NOMO-1 treated with dmso at 0.1 percent for 144 hours (cell line): Measurements from ENCODE around the gene PPP1R12B.
"Not testable (repeated sequence)": the region's sequence is repeated elsewhere in the genome, so short reads cannot be mapped to it uniquely, and the experiment has no call there.

Experiments
- DNase-seq: peaks from one replicate; lab custom pipeline; 2025; ENCODE audit not compliant: unreplicated experiment; lab: John Stamatoyannopoulos, UW

PPP1R12B gene

DNA sequence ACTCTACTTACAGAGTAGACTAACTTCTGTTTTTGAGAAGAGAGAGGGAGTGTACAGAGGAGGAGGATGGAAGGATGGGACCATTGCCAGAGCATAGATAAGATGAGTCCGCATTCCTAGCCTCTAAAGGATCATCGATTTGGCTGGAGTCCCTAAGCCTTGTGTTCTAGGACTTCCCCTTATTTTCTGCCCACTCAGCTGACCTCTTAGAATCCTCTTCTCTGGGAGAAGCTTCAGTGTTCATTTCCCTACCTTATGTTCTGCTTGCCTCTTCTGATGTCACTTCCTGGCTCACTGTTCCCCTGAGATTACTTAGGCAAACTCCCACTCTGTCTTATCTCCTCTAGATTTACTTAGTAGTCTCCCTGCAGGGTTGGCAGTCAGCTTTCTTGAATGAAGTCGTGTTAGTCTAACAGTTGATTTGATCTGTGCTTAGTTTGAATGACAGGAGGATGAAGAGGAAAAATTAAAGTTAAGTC is 205.1 kb downstream of the PPP1R12B start:
- no peak for DNase-seq

GRCh38 chr1:202554619-202555018 is 206.1 kb downstream of the PPP1R12B start:
- not testable (repeated sequence) for DNase-seq

- not testable (repeated sequence) for DNase-seq
Measured at GRCh38 chr1:202556037-202556436, 207.5 kb downstream of the PPP1R12B start.

DNA sequence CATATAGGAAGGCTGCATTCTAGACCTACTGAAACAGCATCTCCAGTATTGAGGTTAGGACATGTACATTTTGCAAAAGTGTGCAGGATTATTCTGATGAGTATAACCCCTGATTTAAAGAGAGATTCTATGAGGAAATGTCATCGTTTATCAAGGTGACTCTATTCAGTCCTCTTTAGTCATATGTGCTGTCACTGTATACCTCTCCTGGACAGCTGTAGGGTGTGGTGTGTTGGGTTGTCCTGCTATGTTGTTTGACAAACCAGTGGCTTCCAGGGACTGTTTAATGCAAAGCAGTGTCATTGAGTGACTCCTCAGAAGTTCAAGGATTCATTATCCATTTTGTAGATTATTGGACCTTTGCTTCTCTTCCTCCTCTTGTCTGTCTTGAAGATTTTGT is 209.2 kb downstream of the PPP1R12B start:
- not testable (repeated sequence) for DNase-seq

DNA sequence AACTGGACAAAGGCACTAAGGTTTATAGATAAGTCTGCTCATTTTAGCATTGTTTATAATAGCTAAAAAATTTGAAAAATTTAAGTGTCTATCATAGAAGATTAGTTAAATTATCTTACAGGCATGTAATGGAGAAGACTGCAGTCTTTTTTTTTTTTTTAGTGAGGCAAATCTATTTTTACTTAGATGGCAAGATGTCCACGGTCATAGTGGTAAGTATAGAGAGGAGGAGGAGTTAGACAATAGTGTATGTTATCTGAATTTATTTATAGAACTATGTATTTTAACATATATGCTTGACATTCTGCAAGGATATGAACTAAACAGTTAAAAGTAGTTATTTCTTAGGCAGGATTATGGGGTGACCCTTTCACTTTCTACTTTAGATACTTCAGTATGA is 212.7 kb downstream of the PPP1R12B start:
- no peak for DNase-seq

DNA sequence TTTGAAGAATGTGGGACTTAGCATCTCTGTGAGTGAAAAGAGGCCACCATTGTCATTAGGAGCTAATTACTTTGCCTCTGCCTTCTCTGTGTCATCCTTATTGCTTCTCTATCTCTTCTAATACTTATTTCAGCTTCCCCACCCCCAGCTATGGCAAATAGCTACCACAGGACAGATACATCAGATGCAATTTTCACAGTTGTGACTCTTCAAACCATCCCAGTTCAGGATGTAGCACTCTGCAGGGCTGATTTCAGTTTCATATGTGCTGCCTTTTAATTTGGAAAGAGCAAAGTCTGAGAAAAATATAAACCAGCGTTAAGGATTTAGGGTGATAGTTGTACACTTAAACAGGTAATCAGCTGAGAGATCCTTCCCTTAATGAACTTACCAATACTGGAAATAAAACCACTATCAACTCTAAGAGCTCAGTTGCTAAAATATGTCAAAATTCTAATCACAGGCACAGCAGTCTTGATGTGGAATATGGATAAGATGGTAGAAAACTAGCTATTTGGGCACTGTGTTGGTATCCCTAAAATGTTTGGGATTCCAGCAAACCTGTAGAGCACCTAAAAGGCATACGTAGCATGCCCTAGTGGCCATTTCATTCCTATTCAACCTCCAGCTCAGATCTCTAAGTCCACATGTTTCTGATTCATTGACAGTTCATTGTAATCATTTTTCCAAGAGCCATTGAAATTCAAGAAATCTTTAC is 213.4 kb downstream of the PPP1R12B start:
- DNase-seq, result no peak

DNA sequence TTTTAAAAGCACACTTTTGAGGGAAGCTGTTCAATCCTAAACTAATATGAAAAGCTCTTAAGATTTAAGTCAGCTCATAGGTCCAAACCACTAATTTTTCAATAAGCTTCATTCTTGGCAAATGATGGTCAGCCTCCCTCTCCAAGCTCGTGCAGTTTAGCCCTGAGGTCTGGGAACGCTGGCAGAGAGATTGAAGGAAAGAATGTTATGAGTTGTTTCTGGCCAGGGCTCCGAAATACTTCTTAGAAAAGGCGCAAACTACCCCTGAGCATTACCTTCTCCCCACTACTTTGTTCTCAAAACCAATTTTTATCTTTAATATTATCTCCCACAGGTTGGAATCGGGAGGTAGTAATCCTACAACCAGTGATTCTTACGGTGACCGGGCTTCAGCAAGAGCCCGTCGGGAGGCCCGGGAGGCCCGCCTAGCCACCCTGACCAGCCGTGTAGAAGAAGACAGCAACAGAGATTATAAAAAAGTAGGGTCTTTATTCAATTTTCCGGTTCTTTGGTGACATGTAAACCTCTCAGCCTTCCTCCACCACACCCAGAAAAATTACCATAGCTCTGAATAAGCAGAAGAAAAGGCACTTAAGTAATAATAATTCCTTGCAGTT is 214.1 kb downstream of the PPP1R12B start:
- DNase-seq, result no peak

- DNase-seq, result no peak
Measured at GRCh38 chr1:202563818-202564217, 215.3 kb downstream of the PPP1R12B start.

DNA sequence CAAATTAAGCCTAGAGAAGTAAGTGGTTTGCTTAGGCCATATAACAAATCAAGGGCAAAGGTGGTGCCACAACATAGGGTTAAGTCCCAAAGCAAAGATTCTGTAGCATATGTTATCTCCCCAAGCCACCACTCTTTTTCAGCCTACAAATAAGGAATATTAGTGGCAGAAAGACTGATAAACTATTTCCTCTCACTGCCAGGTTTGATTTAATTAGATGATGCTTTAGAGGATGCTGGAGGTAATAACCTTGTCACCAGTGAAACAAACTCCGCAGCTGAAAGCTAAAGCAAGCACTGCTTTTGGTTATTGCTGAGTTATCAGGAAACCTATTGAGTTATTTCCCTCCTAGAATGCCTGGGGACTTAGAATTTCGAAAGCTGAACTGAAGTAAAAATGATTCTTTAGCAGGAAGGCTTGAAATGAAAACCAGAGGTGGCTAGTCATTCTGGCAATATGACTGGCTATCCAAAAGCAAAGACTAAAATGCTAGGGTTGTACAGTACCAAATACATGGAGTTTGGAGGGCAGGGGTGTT is 216.5 kb downstream of the PPP1R12B start:
- no peak for DNase-seq

- no peak for DNase-seq
Measured at GRCh38 chr1:202565890-202566602, 217.5 kb downstream of the PPP1R12B start.

DNA sequence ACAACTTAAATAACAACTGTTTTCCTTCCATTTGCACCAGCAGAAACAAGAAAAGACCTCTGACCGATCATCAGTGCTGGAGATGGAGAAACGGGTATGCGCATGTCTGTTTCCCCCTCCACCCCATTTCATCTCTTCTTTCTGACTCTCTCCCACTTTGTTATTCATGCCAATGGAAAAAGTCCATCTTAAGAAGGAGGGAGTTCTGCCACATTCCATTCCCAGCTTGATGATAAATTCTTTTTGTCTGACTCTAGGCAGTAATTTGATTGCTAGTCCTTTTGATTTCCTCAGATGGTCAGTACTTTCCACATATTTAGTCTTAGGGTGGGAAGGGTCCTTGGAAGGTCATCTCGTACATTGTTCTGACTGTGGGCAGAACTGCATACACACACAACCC is 219.2 kb downstream of the PPP1R12B start:
- no peak for DNase-seq

DNA sequence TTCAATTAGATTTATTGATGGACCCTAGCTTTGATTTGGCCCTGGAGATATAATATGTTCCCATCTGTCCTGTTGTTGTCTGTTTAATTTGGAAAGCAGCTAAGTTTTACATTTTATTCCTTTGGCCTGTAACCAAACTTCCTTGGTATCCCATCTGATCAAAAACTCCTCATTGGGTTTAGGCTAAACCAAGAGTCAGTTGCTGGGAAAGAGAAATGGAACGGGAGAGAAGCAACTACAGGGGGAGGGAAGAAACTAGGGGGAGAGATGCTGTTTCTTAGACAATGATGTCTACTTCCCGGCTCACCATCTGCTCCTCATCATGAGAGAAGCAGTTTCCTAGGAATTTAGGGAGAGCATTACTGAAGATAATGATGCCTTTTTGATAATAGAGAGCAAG is 219.9 kb downstream of the PPP1R12B start:
- DNase-seq, result no peak

- no peak for DNase-seq
Measured at GRCh38 chr1:202568826-202569225, 220.3 kb downstream of the PPP1R12B start.

DNA sequence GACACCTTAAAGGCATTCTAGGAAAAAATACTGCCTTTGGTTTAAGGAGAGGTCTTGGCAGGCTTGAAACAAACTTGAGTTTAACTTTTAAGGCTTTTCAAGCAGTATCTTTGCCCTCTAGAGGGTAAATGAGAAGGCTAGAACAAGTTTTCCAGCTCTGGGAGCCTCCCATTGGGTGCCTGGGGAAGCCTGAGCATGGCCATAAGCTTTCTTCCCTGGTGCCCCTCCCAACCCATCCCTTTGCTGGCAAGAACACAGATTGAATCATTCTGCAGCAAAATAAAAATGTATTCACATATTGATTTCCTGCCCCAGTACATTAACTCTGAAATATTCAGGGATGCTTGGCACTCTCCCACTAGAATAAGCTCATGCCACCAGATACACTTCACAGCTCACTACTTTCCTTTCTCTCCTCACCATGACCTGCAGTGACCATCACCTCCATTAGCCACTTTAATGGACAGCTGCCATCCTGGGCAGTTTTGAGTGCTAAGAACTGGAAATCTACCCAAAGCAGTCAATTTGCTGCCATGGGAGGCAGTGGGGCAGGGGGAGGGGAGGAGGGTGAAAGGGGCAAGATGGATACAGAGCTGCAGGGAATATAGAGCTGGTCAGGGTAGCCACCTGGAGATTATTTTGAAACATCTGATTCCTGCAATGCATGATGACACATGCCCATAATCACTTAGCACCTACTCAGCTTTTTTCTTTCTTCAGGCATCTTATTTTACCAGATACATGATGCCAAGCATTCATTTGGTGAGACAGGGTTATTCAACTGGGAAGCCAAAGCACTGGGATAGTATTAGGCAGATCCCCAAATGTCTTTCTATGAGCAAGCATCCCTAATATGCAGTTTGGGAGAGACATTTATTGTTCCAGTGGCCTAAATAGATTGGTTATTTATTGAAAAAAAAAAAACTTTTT is 221.2 kb downstream of the PPP1R12B start:
- no peak for DNase-seq

DNA sequence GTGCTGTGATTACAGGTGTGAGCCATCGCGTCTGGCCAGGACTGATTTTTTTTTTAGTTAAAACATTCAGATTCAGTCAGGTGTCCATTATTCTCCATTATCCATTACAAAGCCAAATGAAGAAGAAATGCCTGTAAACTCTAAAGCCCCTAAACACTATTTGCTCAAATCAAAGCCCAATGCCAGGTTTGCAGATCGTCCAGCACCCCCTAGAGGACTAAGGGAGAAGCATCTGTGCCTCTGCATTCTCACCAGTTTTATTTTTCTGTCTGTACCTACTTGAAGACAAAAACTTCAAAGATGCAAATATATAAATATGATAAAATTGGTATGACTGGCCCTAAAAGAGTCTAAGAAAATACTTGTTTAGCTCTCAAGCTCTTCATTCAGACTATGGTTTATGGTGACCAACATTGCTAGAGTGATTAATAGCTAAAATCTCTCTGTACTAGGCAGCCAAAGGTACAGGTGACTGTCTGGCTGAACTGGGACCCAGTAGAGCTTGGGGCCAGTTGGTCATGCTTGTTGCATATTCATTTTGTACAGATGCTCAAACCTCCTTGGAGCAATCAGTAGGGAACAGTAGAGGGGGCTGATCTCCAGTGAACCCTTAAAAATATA is 223.3 kb downstream of the PPP1R12B start:
- DNase-seq, result peak; percentile 10

GRCh38 chr1:202572867-202573266 is 224.4 kb downstream of the PPP1R12B start:
- no peak for DNase-seq

GRCh38 chr1:202575918-202576653 is 227.6 kb downstream of the PPP1R12B start:
- no peak for DNase-seq

DNA sequence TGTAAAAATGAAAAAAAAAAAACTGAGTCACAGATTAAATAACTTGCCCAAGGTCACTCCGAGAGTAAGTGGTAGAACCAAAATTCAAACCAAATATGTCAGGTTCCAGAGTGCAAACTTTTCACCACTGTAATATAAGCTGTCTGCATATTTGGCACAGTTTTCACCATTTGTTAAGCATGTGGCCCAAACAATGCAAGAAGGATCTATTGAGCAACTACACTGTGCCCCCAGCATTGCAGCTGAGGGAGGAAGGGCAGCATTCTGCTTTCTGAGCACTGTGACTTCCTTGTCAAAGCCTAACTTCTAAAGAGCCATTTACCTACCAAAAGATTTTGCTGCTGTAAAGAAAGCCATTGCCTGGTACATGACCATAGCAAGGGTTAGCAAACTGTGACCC is 228.3 kb downstream of the PPP1R12B start:
- peak; percentile 43 for DNase-seq

DNA sequence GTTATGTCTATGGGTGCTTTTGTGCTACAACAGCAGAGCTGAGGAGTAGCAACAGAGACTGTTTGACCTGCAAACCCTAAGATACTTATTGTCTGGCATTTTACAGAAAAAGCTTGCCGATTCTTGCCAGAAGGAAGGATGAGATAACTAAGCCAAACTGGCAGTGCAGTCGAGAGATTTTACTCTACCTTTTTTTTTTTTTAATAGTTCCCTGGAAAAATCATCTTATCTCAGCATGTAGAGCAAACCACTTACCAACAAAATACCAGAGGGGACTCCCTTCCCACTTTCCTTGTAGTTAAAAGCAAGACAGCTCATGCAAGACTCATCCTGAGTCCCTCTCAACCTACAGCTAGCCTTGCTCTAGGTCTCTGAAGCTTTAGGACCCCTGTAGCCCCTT is 228.9 kb downstream of the PPP1R12B start:
- DNase-seq, result no peak
